WTC11 (cell line): ENCODE data around the gene FAHD1. TPM values are rescaled to one million over a fixed set of nuclear protein-coding genes. Genes with fewer than 3 reads are reported as not detected.

Source experiments
- ATAC-seq: fragments of 200-7000 bp; cut with Tn5 transposase; 2 replicates; pipeline ENCODE4 v1.10.0; 2021; ENCODE audit warnings: mild to moderate bottlenecking, moderate library complexity
- CTCF ChIA-PET: fragments of 300-600 bp; sonication (Branson Sonifier 250); formaldehyde crosslinking; loops from one replicate; lab custom pipeline; 2021; ENCODE audit warnings: antibody characterized with exemption; lab: Charles Lee
- POLR2A ChIA-PET: fragments of 350-600 bp; sonication (Branson Sonifier 250); formaldehyde crosslinking; loops from one replicate; lab custom pipeline; 2021; ENCODE audit warnings: antibody characterized with exemption; lab: Charles Lee
- DNase-seq: peaks from one replicate; pipeline ENCODE4 v3.0.0; 2021; ENCODE audit warnings: low spot score
- H3K27ac Mint-ChIP-seq: 2 replicates; pipeline ENCODE4 v1.8.0; 2021; ENCODE audit warnings: mixed read lengths
- H3K27me3 Mint-ChIP-seq: 2 replicates; pipeline ENCODE4 v1.8.0; 2021; ENCODE audit warnings: low read depth, mild to moderate bottlenecking, moderate library complexity, mixed read lengths
- H3K36me3 Mint-ChIP-seq: 2 replicates; pipeline ENCODE4 v1.8.0; 2021; ENCODE audit warnings: mixed read lengths
- H3K4me1 Mint-ChIP-seq: 2 replicates; pipeline ENCODE4 v1.8.0; 2022; ENCODE audit warnings: mixed read lengths
- H3K4me3 Mint-ChIP-seq: 2 replicates; pipeline ENCODE4 v1.8.0; 2021; ENCODE audit warnings: mild to moderate bottlenecking, moderate library complexity, mixed read lengths
- H3K9me3 Mint-ChIP-seq: 2 replicates; pipeline ENCODE4 v1.8.0; 2021; ENCODE audit warnings: mixed read lengths
- AR ChIP-seq: fragments of 250-450 bp; sonication (Bioruptor Pico); IDR thresholded peaks from 2 replicates; pipeline ENCODE4 v1.9.0; 2021; ENCODE audit warnings: mild to moderate bottlenecking
- CDX4 ChIP-seq: fragments of 250-450 bp; sonication (Bioruptor Pico); IDR thresholded peaks from 2 replicates; pipeline ENCODE4 v1.9.0; 2021; ENCODE audit warnings: moderate library complexity, mild to moderate bottlenecking, inconsistent platforms, borderline replicate concordance
- CREB1 ChIP-seq: sonication (generic); formaldehyde crosslinking; IDR thresholded peaks from 2 replicates; pipeline ENCODE4 v1.8.0; 2023; ENCODE audit warnings: mild to moderate bottlenecking, missing genetic modification reagents
- CREM ChIP-seq: sonication (generic); formaldehyde crosslinking; IDR thresholded peaks from 2 replicates; pipeline ENCODE4 v1.8.1; 2022; ENCODE audit warnings: mild to moderate bottlenecking, missing genetic modification reagents, moderate library complexity
- CTCF ChIP-seq: fragments of 200-600 bp; IDR thresholded peaks from 2 replicates; pipeline ENCODE4 v1.8.0; 2022; ENCODE audit warnings: antibody characterized with exemption
- ELF4 ChIP-seq: sonication (generic); formaldehyde crosslinking; IDR thresholded peaks from 2 replicates; pipeline ENCODE4 v1.8.1; 2022; ENCODE audit warnings: low read depth, mild to moderate bottlenecking, moderate library complexity, missing genetic modification reagents
- ESRRA ChIP-seq: sonication (generic); formaldehyde crosslinking; IDR thresholded peaks from 2 replicates; pipeline ENCODE4 v1.8.1; 2022; ENCODE audit warnings: mild to moderate bottlenecking, missing genetic modification reagents, borderline replicate concordance
- ETV6 ChIP-seq: sonication (generic); formaldehyde crosslinking; IDR thresholded peaks from 2 replicates; pipeline ENCODE4 v1.8.1; 2022; ENCODE audit warnings: mild to moderate bottlenecking, missing genetic modification reagents
- FOXP4 ChIP-seq: sonication (generic); formaldehyde crosslinking; IDR thresholded peaks from 2 replicates; pipeline ENCODE4 v1.8.0; 2022; ENCODE audit warnings: mild to moderate bottlenecking, missing genetic modification reagents
- IRF2 ChIP-seq: sonication (generic); formaldehyde crosslinking; IDR thresholded peaks from 2 replicates; pipeline ENCODE4 v1.8.0; 2022; ENCODE audit warnings: low read depth, missing genetic modification reagents, borderline replicate concordance
- JUN ChIP-seq: sonication (generic); formaldehyde crosslinking; IDR thresholded peaks from 2 replicates; pipeline ENCODE4 v1.8.0; 2023; ENCODE audit warnings: mild to moderate bottlenecking, missing genetic modification reagents
- MXD4 ChIP-seq: fragments of 250-450 bp; sonication (Bioruptor Pico); IDR thresholded peaks from 2 replicates; pipeline ENCODE4 v1.8.0; 2021; ENCODE audit warnings: mild to moderate bottlenecking, moderate library complexity, borderline replicate concordance
- MYBL2 ChIP-seq: sonication (generic); formaldehyde crosslinking; IDR thresholded peaks from 2 replicates; pipeline ENCODE4 v1.8.1; 2023; ENCODE audit warnings: mild to moderate bottlenecking, moderate library complexity, missing genetic modification reagents
- NR2C2 ChIP-seq: sonication (generic); formaldehyde crosslinking; IDR thresholded peaks from 2 replicates; pipeline ENCODE4 v1.8.0; 2022; ENCODE audit warnings: mild to moderate bottlenecking, missing genetic modification reagents
- RELA ChIP-seq: sonication (generic); formaldehyde crosslinking; IDR thresholded peaks from 2 replicates; pipeline ENCODE4 v1.8.1; 2022; ENCODE audit warnings: missing genetic modification reagents, mild to moderate bottlenecking, borderline replicate concordance
- SMAD3 ChIP-seq: sonication (generic); formaldehyde crosslinking; IDR thresholded peaks from 2 replicates; pipeline ENCODE4 v1.8.0; 2022; ENCODE audit warnings: missing genetic modification reagents, mild to moderate bottlenecking, borderline replicate concordance
- TEAD1 ChIP-seq: sonication (generic); formaldehyde crosslinking; IDR thresholded peaks from 2 replicates; pipeline ENCODE4 v1.8.0; 2022; ENCODE audit warnings: mild to moderate bottlenecking, missing genetic modification reagents
- ZNF219 ChIP-seq: sonication (generic); formaldehyde crosslinking; IDR thresholded peaks from 2 replicates; pipeline ENCODE4 v1.8.0; 2023; ENCODE audit warnings: missing genetic modification reagents, mild to moderate bottlenecking, borderline replicate concordance
- ZNF232 ChIP-seq: sonication (generic); formaldehyde crosslinking; IDR thresholded peaks from 2 replicates; pipeline ENCODE4 v1.8.0; 2022; ENCODE audit warnings: mild to moderate bottlenecking, missing genetic modification reagents
- ZNF396 ChIP-seq: fragments of 250-450 bp; sonication (Bioruptor Pico); IDR thresholded peaks from 2 replicates; pipeline ENCODE4 v1.8.0; 2021; ENCODE audit warnings: mild to moderate bottlenecking, moderate library complexity, borderline replicate concordance
- ZNF512 ChIP-seq: sonication (generic); formaldehyde crosslinking; IDR thresholded peaks from 2 replicates; pipeline ENCODE4 v1.8.1; 2022; ENCODE audit warnings: missing genetic modification reagents, borderline replicate concordance
- total RNA-seq: library from RNA; stranded (reverse); gene quantifications from 3 replicates; pipeline ENCODE4 v1.2.3, GENCODE V29; 2021

Gene FAHD1
- total RNA-seq, 1 experiment from 2014 or later = 14.3 TPM

GRCh38 chr16:1815461-1815860 lies 11.5 kb upstream of the FAHD1 start:
- ATAC-seq = no peak
- H3K9me3 Mint-ChIP-seq = no peaks in the 10 kb centered on the region
- TF ChIP-seq RELA (no peak), ETV6 (no peak), CDX4 (no peak), IRF2 (CRISPR knock-in tag) (no peak), ELF4 (CRISPR knock-in tag) (no peak), ZNF396 (CRISPR knock-in tag) (no peak), CREB1 (CRISPR knock-in tag) (no peak), ESRRA (CRISPR knock-in tag) (no peak), JUN (CRISPR knock-in tag) (no peak), FOXP4 (CRISPR knock-in tag) (no peak), AR (no peak), ZNF232 (CRISPR knock-in tag) (no peak)
- TF ChIP-seq, all 79 proteins: peak for 0
- CTCF ChIA-PET = no interaction called here
- H3K27me3 Mint-ChIP-seq = no peaks in the 10 kb centered on the region
- no peak for DNase-seq
- H3K4me1 Mint-ChIP-seq = no peaks in the 10 kb centered on the region
- POLR2A ChIA-PET = no interaction called here
- H3K4me3 Mint-ChIP-seq = no peak overlapping the region
- H3K36me3 Mint-ChIP-seq = peaks cover 6% of the 10 kb centered on the region
- no peak overlapping the region for H3K27ac Mint-ChIP-seq

GRCh38 chr16:1816396-1817275 lies 10.4 kb upstream of the FAHD1 start:
- ATAC-seq (no peak), DNase-seq (no peak)
- H3K4me1 Mint-ChIP-seq = no peaks in the 10 kb centered on the region
- H3K27me3 Mint-ChIP-seq = no peaks in the 10 kb centered on the region
- CTCF ChIA-PET = no interaction called here
- H3K4me3 Mint-ChIP-seq = no peak overlapping the region
- POLR2A ChIA-PET = no interaction called here
- H3K9me3 Mint-ChIP-seq = no peaks in the 10 kb centered on the region
- no peak overlapping the region for H3K27ac Mint-ChIP-seq
- H3K36me3 Mint-ChIP-seq = peaks cover 6% of the 10 kb centered on the region
- TF ChIP-seq ZNF396 (CRISPR knock-in tag) = no peak
- TF ChIP-seq CREM (CRISPR knock-in tag) = no peak
- no peak for TF ChIP-seq ZNF219
- no peak for TF ChIP-seq ELF4 (CRISPR knock-in tag)
- TF ChIP-seq ZNF512 (CRISPR knock-in tag) = no peak
- TF ChIP-seq NR2C2 (CRISPR knock-in tag) = no peak
- no peak for TF ChIP-seq TEAD1 (CRISPR knock-in tag)
- TF ChIP-seq MXD4 (CRISPR knock-in tag) = no peak
- TF ChIP-seq ETV6 = no peak
- TF ChIP-seq ZNF232 (CRISPR knock-in tag) = no peak
- TF ChIP-seq CTCF = no peak
- no peak for TF ChIP-seq RELA
- TF ChIP-seq AR = no peak
- TF ChIP-seq SMAD3 = no peak
- no peak for TF ChIP-seq MYBL2
